GM21515 (cell line): ENCODE data around the gene ZNF48.

ENCODE experiments used
- ATAC-seq: cut with Tn5 transposase; IDR thresholded peaks from one replicate; pipeline ENCODE4 v1.9.1; 2021; ENCODE audit not compliant: unreplicated experiment

Gene ZNF48

GRCh38 chr16:30395155-30395991 is at the start of gene ZNF48:
ZNF48 (plus strand) TSS chr16:30395420; CDS start chr16:30395795, 375 bp downstream.
- ATAC-seq, result peak; percentile 61

GRCh38 chr16:30346286-30346685 is 48.9 kb upstream of the ZNF48 start:
- no peak for ATAC-seq

- no peak for ATAC-seq
These were observed 47.1 kb upstream of the ZNF48 start for GRCh38 chr16:30348113-30348512.

GRCh38 chr16:30348929-30349328 is 46.3 kb upstream of the ZNF48 start:
- ATAC-seq, result no peak

GRCh38 chr16:30349675-30350074 is 45.5 kb upstream of the ZNF48 start:
- ATAC-seq, result no peak

GRCh38 chr16:30350134-30350871 is 44.9 kb upstream of the ZNF48 start:
- no peak for ATAC-seq

- no peak for ATAC-seq
These were observed 44.2 kb upstream of the ZNF48 start for GRCh38 chr16:30351001-30351441.

GRCh38 chr16:30351586-30352419 is 43.4 kb upstream of the ZNF48 start:
- ATAC-seq, result no peak

- ATAC-seq, result no peak
These were observed 42.5 kb upstream of the ZNF48 start for GRCh38 chr16:30352488-30353401.

GRCh38 chr16:30353438-30354129 is 41.6 kb upstream of the ZNF48 start:
- ATAC-seq, result no peak

GRCh38 chr16:30354423-30355143 is 40.6 kb upstream of the ZNF48 start:
- ATAC-seq, result peak; percentile 16

GRCh38 chr16:30355144-30355953 is 39.9 kb upstream of the ZNF48 start, which contains the start of gene CD2BP2:
CD2BP2 (minus strand) TSS chr16:30355308; CDS start chr16:30354681, 627 bp downstream.
- peak; percentile 48 for ATAC-seq

- no peak for ATAC-seq
These were observed 39.3 kb upstream of the ZNF48 start for GRCh38 chr16:30355954-30356308.

GRCh38 chr16:30356401-30357084 is 38.7 kb upstream of the ZNF48 start:
- ATAC-seq, result no peak

- ATAC-seq, result no peak
These were observed 38.0 kb upstream of the ZNF48 start for GRCh38 chr16:30357085-30357714.

GRCh38 chr16:30357715-30358576 is 37.3 kb upstream of the ZNF48 start:
- ATAC-seq, result no peak
